NB4 (cell line): ENCODE data around the gene SPATA32.

Experiments
- CTCF ChIP-seq: IDR thresholded peaks from one replicate; pipeline ENCODE4 v1.5.1; 2012; ENCODE audit warnings: low read depth, low read length
- POLR2A ChIP-seq: IDR thresholded peaks from 2 replicates; pipeline ENCODE4 v1.6.1; 2011; ENCODE audit warnings: mild to moderate bottlenecking; ENCODE audit not compliant: insufficient read length; ENCODE audit errors: extremely low read depth

- TF ChIP-seq CTCF, result no peak
- TF ChIP-seq POLR2A, result peak; percentile 71
Observed at GRCh38 chr17:45247429-45248131, 14.3 kb downstream of the SPATA32 start.
